SK-N-SH treated with all-trans-retinoic acid at 6 μM for 48 hours (cell line): ENCODE data around the gene CELF4.

Experiments used
- ATAC-seq: fragments of 200-7000 bp; cut with Tn5 transposase; 3 replicates; pipeline ENCODE4 v1.9.1; 2020; ENCODE audit warnings: mild to moderate bottlenecking, moderate library complexity
- ARNTL ChIP-seq: fragments of 450-650 bp; formaldehyde crosslinking; IDR thresholded peaks from 2 replicates; pipeline ENCODE4 v1.5.0; 2020; ENCODE audit warnings: low read depth, mild to moderate bottlenecking, moderate library complexity, borderline replicate concordance
- BACH2 ChIP-seq: fragments of 250-450 bp; sonication (Bioruptor Pico); IDR thresholded peaks from 2 replicates; pipeline ENCODE4 v1.9.0; 2021; ENCODE audit warnings: mild to moderate bottlenecking, borderline replicate concordance
- CREB5 ChIP-seq: fragments of 250-450 bp; sonication (Bioruptor Pico); IDR thresholded peaks from 2 replicates; pipeline ENCODE4 v1.5.1; 2020; ENCODE audit warnings: low read depth, mild to moderate bottlenecking, moderate library complexity
- CSDC2 ChIP-seq: fragments of 250-450 bp; sonication (Bioruptor Pico); IDR thresholded peaks from 2 replicates; pipeline ENCODE4 v1.5.0; 2020; ENCODE audit warnings: mild to moderate bottlenecking, moderate library complexity
- ESRRG ChIP-seq: fragments of 250-450 bp; sonication (Bioruptor Pico); IDR thresholded peaks from 2 replicates; pipeline ENCODE4 v1.6.1; 2021; ENCODE audit warnings: mild to moderate bottlenecking
- GLIS3 ChIP-seq: fragments of 250-450 bp; sonication (Bioruptor Pico); IDR thresholded peaks from 2 replicates; pipeline ENCODE4 v1.5.0; 2020; ENCODE audit warnings: mild to moderate bottlenecking, moderate library complexity
- ISL1 ChIP-seq: fragments of 250-450 bp; sonication (Bioruptor Pico); IDR thresholded peaks from 2 replicates; pipeline ENCODE4 v2.1.2; 2022; ENCODE audit warnings: mild to moderate bottlenecking, moderate library complexity
- OSR1 ChIP-seq: fragments of 250-450 bp; sonication (Bioruptor Pico); IDR thresholded peaks from 2 replicates; pipeline ENCODE4 v1.8.0; 2022; ENCODE audit warnings: moderate library complexity, mild to moderate bottlenecking, inconsistent platforms
- RARB ChIP-seq: fragments of 250-450 bp; sonication (Bioruptor Pico); IDR thresholded peaks from 2 replicates; pipeline ENCODE4 v1.8.0; 2021; ENCODE audit warnings: mild to moderate bottlenecking, moderate library complexity
- SNAI2 ChIP-seq: fragments of 250-450 bp; sonication (Bioruptor Pico); IDR thresholded peaks from 2 replicates; pipeline ENCODE4 v1.5.0; 2020; ENCODE audit warnings: mild to moderate bottlenecking, moderate library complexity
- TCF4 ChIP-seq: fragments of 250-450 bp; sonication (Bioruptor Pico); IDR thresholded peaks from 2 replicates; pipeline ENCODE4 v1.8.0; 2021; ENCODE audit warnings: mild to moderate bottlenecking, moderate library complexity, borderline replicate concordance
- TOX ChIP-seq: fragments of 250-450 bp; sonication (Bioruptor Pico); IDR thresholded peaks from 2 replicates; pipeline ENCODE4 v1.8.0; 2021; ENCODE audit warnings: mild to moderate bottlenecking, moderate library complexity, borderline replicate concordance
- TSHZ2 ChIP-seq: fragments of 250-450 bp; sonication (Bioruptor Pico); IDR thresholded peaks from 2 replicates; pipeline ENCODE4 v1.5.0; 2020; ENCODE audit warnings: mild to moderate bottlenecking, moderate library complexity
- ZC3H10 ChIP-seq: fragments of 250-450 bp; sonication (Bioruptor Pico); IDR thresholded peaks from 2 replicates; pipeline ENCODE4 v1.5.1; 2021; ENCODE audit warnings: mild to moderate bottlenecking, moderate library complexity
- ZFP3 ChIP-seq: fragments of 250-450 bp; sonication (Bioruptor Pico); IDR thresholded peaks from 2 replicates; pipeline ENCODE4 v1.5.0; 2020; ENCODE audit warnings: mild to moderate bottlenecking, moderate library complexity
- ZFP30 ChIP-seq: fragments of 450-650 bp; formaldehyde crosslinking; IDR thresholded peaks from 2 replicates; pipeline ENCODE4 v1.5.0; 2022; ENCODE audit warnings: mild to moderate bottlenecking, moderate library complexity
- ZNF565 ChIP-seq: fragments of 450-650 bp; formaldehyde crosslinking; conservative IDR thresholded peaks from 2 replicates; pipeline ENCODE4 v1.5.0; 2020; ENCODE audit warnings: low read depth, mild to moderate bottlenecking, moderate library complexity
- ZNF70 ChIP-seq: fragments of 450-650 bp; formaldehyde crosslinking; IDR thresholded peaks from 2 replicates; pipeline ENCODE4 v1.5.0; 2020; ENCODE audit warnings: mild to moderate bottlenecking, moderate library complexity
- ZNF8 ChIP-seq: fragments of 450-650 bp; formaldehyde crosslinking; IDR thresholded peaks from 2 replicates; pipeline ENCODE4 v1.5.0; 2020; ENCODE audit warnings: mild to moderate bottlenecking, moderate library complexity
- TF ChIP-seq, protein P1 (sequence below): fragments of 250-450 bp; sonication (Bioruptor Pico); IDR thresholded peaks from 2 replicates; pipeline ENCODE4 v1.8.0; 2021; ENCODE audit warnings: low read depth, mild to moderate bottlenecking, moderate library complexity, borderline replicate concordance
- TF ChIP-seq, protein P2 (sequence below): fragments of 250-450 bp; sonication (Bioruptor Pico); IDR thresholded peaks from 2 replicates; pipeline ENCODE4 v1.5.1; 2021; ENCODE audit warnings: mild to moderate bottlenecking, moderate library complexity
- TF ChIP-seq, protein P3 (sequence below): fragments of 250-450 bp; sonication (Bioruptor Pico); IDR thresholded peaks from 2 replicates; pipeline ENCODE4 v1.8.0; 2020; ENCODE audit warnings: mild to moderate bottlenecking, moderate library complexity, borderline replicate concordance

Gene CELF4

GRCh38 chr18:37261246-37261840 lies 304.3 kb downstream of the CELF4 start:
- no peak; the same call in 2 of the 3 replicates for ATAC-seq
- TF ChIP-seq ZNF8 (CRISPR knock-in tag) (no peak), ESRRG (CRISPR knock-in tag) (no peak), ZFP3 (CRISPR knock-in tag) (no peak), TCF4 (CRISPR knock-in tag) (no peak), ZFP30 (no peak), SNAI2 (CRISPR knock-in tag) (no peak)

GRCh38 chr18:37260367-37261093 lies 305.1 kb downstream of the CELF4 start:
- TF ChIP-seq, protein P1, sequence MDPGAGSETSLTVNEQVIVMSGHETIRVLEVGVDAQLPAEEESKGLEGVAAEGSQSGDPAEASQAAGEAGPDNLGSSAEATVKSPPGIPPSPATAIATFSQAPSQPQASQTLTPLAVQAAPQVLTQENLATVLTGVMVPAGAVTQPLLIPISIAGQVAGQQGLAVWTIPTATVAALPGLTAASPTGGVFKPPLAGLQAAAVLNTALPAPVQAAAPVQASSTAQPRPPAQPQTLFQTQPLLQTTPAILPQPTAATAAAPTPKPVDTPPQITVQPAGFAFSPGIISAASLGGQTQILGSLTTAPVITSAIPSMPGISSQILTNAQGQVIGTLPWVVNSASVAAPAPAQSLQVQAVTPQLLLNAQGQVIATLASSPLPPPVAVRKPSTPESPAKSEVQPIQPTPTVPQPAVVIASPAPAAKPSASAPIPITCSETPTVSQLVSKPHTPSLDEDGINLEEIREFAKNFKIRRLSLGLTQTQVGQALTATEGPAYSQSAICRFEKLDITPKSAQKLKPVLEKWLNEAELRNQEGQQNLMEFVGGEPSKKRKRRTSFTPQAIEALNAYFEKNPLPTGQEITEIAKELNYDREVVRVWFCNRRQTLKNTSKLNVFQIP (CRISPR knock-in tag) = no peak
- no peak for TF ChIP-seq SNAI2 (CRISPR knock-in tag)
- TF ChIP-seq ESRRG (CRISPR knock-in tag) = no peak
- no peak for TF ChIP-seq GLIS3 (CRISPR knock-in tag)
- TF ChIP-seq ZNF565 (CRISPR knock-in tag) = no peak
- TF ChIP-seq ZFP30 = no peak
- TF ChIP-seq RARB = no peak
- TF ChIP-seq, protein P2, sequence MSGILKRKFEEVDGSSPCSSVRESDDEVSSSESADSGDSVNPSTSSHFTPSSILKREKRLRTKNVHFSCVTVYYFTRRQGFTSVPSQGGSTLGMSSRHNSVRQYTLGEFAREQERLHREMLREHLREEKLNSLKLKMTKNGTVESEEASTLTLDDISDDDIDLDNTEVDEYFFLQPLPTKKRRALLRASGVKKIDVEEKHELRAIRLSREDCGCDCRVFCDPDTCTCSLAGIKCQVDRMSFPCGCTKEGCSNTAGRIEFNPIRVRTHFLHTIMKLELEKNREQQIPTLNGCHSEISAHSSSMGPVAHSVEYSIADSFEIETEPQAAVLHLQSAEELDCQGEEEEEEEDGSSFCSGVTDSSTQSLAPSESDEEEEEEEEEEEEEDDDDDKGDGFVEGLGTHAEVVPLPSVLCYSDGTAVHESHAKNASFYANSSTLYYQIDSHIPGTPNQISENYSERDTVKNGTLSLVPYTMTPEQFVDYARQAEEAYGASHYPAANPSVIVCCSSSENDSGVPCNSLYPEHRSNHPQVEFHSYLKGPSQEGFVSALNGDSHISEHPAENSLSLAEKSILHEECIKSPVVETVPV (CRISPR knock-in tag) = no peak
- TF ChIP-seq TSHZ2 (CRISPR knock-in tag) = no peak
- TF ChIP-seq CREB5 (CRISPR knock-in tag) = no peak
- TF ChIP-seq ISL1 (CRISPR knock-in tag) = no peak
- no peak for TF ChIP-seq TCF4 (CRISPR knock-in tag)
- no peak for TF ChIP-seq ZNF70 (CRISPR knock-in tag)
- TF ChIP-seq, protein P3, sequence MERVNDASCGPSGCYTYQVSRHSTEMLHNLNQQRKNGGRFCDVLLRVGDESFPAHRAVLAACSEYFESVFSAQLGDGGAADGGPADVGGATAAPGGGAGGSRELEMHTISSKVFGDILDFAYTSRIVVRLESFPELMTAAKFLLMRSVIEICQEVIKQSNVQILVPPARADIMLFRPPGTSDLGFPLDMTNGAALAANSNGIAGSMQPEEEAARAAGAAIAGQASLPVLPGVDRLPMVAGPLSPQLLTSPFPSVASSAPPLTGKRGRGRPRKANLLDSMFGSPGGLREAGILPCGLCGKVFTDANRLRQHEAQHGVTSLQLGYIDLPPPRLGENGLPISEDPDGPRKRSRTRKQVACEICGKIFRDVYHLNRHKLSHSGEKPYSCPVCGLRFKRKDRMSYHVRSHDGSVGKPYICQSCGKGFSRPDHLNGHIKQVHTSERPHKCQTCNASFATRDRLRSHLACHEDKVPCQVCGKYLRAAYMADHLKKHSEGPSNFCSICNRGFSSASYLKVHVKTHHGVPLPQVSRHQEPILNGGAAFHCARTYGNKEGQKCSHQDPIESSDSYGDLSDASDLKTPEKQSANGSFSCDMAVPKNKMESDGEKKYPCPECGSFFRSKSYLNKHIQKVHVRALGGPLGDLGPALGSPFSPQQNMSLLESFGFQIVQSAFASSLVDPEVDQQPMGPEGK = no peak
- TF ChIP-seq ZC3H10 (CRISPR knock-in tag) = no peak
- TF ChIP-seq BACH2 = no peak
- no peak for TF ChIP-seq TOX
- ATAC-seq = no peak

DNA sequence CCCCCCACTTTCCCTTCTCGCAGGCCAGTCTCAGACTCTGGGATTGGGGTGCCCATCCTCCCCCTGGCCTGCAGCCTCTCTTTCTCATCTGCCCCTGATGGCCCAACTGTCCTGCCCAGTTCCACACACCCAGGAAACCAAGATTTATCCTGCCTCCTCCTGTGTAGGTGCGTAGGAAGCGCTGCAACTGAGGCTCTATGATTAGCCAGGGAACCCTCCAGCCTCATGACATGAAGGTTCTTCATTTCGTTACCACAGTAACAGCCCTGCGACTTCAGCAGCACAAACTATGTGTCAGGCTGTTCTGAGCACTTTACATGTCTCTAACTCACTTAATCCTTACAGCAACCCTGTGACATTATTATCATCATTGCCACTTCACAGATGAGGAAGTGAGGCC lies 305.9 kb downstream of the CELF4 start:
- ATAC-seq = no peak
- TF ChIP-seq BACH2 = no peak
- no peak for TF ChIP-seq CREB5 (CRISPR knock-in tag)
- TF ChIP-seq ARNTL (CRISPR knock-in tag) = no peak
- TF ChIP-seq ESRRG (CRISPR knock-in tag) = no peak
- TF ChIP-seq, protein P3 = no peak
- TF ChIP-seq RARB = no peak
- TF ChIP-seq ZC3H10 (CRISPR knock-in tag) = no peak
- no peak for TF ChIP-seq ISL1 (CRISPR knock-in tag)
- TF ChIP-seq, protein P1 (CRISPR knock-in tag) = no peak
- TF ChIP-seq ZFP30 = no peak
- no peak for TF ChIP-seq GLIS3 (CRISPR knock-in tag)
- TF ChIP-seq OSR1 = no peak
- TF ChIP-seq ZFP3 (CRISPR knock-in tag) = no peak
- TF ChIP-seq ZNF8 (CRISPR knock-in tag) = no peak
- no peak for TF ChIP-seq CSDC2 (CRISPR knock-in tag)
